Fibroblast of lung (primary cell): ENCODE results near the gene MBNL1.

Experiments used
- CTCF ChIP-seq, 2 donors: IDR thresholded peaks in 1 of 2; conservative IDR thresholded peaks in 1 of 2; 1 replicate in 1 of 2; 2 replicates in 1 of 2; pipeline ENCODE4 v1.5.1; 2011 to 2012; ENCODE audit warnings: low read length in 2 of 2, control low read depth in 1 of 2, inconsistent platforms in 1 of 2, low read depth in 1 of 2, mild to moderate bottlenecking in 1 of 2
- EZH2 ChIP-seq: IDR thresholded peaks from 2 replicates; pipeline ENCODE4 v1.5.1; 2012; ENCODE audit warnings: low read length, control low read depth, mild to moderate bottlenecking; ENCODE audit errors: missing control alignments

- TF ChIP-seq CTCF (conservative IDR thresholded peaks at IDR 0.05 in 1 of 2, IDR thresholded peaks at IDR 0.05 in 1 of 2; ENCODE audit: low read depth in 1 of 2, low read length in 2 of 2) (no peak), EZH2 (no peak)
Observed at GRCh38 chr3:152458376-152459117, 189.8 kb downstream of the MBNL1 start.
